Fibroblast of gingiva (primary cell): ENCODE results near the gene PAPOLG.

Source experiments
- DNase-seq: peaks from one replicate; pipeline ENCODE4 v3.0.0-alpha.2; 2011; ENCODE audit warnings: low read depth

The PAPOLG gene

DNA sequence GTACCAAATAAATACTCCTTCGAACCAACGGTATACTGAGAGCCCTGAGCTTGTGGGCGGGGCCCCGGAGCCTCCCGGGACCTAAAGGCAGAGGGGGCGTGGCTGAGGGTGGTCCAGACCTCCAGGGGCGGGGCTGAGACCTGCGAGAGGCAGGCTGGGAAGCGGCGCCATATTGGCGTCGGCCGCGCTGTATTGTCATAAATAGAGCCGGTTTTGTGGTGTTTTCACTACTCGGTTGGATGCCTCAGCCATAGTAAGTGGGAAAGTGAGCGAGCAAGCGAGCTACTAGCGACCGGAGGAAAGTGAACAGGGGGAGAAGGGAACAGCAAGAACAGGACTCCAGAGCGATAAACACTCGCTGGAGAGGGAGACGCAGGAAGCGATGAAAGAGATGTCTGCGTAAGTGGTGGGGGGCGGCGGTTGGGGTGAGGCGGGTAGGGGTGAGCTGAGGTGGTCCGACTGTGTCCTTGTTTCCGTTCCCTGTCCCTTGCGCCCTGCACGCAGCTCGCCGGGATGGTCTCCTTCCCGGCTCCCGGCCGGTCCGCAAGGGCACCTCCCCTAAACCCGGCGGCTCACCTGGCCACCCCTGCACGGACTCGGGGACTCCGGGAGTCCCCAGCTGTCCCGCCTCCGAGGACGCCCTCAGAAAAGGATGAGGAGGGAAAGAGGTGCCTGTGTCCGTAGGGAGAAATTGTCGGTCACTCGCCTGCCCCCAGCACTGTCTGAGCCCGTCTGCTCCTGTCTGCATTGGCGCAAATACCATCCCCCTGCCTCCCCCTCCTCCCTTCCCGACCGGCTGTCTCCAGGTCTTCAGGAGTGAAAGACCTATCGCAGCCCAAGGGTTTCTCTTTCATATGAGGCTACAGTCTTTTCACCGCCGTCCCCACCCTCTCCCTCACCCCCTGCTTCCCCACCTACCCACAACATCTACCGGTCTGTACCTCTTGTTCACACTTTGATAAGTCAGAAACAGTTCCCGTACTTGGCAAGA, at the start of gene PAPOLG:
PAPOLG (plus strand) TSS at position 172 of the 991 bp plus-strand sequence; CDS start at position 383, 211 bp downstream.
- peak; percentile 85 for DNase-seq

DNA sequence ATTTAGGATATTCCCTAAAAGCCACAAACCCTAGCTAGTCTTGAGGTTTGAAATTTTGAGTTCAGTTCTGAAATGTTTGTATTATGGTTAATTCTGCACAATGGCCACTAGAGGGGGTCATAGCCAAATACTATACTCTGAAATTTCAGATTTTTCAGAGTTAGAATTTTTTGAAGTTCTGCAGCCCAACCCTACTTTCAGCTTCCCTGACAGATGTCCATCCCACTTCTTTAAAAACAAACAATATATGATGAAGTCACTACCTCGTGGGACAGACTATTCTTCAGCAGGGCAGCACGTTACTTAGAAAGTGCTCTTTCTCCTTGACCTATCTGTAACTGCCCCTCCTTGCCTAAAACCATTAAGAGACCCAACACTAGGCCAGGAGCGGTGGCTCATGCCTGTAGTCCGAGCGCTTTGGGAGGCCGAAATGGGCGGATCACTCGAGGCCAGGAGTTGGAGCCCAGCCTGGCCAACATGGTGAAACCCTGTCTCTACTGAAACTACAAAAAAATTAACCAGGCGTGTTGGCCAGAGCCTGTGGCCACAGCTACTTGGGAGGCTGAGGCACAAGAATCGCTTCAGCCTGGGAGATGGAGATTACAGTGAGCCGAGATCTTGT, 48.2 kb upstream of the PAPOLG start:
- DNase-seq: no peak

DNA sequence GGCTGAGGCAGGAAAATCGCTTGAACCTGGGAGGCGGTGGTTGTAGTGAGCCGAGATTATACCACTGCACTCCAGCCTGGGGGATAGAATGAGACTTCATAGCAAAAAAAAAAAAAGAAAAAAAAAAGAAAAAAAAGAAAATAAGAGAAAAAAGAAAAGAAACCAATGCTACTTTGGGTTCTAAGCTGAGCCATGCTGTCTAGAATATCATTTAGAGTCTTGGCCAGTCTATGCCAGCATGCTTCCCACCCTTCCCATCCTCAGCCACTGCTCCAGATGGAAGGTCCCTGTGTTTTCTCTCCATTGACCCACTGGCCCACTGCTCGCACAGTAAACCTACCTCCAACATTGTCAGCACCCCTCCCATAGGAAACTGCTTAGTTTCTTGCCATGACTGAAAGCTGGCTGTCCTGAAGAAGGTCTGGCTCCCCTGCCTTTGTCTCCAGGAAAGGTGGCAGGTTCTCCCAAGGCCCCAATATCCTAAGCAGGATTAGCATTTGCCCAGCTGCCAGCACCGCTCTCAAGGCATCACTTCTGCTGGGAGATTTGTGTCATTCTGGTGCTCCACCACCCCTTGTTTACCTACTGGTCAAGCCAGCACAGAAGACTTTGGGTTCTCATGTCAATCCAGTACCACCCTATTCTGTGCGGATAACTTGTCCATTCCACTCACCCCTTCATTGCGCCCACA, 47.3 kb upstream of the PAPOLG start:
- no peak for DNase-seq

DNA sequence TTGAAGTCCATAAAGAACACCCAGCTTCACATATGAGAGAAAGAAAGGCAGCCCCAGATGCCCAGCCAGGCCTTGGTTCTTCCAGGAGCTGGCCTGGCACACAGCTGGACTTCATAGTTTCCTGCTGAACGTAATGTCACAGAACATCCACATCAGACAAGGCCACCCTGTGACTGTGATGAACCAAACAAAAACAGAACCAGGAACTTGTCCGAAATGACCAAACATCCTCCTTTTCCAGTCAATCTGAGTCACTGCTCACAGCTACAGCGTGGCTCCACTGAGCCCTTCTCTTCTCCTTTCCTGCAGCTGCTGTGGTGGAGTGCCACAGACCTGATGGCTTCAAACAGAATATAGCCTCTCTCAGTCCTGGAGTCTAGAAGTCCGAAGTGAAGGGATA, 45.4 kb upstream of the PAPOLG start:
- DNase-seq: peak; percentile 6

DNA sequence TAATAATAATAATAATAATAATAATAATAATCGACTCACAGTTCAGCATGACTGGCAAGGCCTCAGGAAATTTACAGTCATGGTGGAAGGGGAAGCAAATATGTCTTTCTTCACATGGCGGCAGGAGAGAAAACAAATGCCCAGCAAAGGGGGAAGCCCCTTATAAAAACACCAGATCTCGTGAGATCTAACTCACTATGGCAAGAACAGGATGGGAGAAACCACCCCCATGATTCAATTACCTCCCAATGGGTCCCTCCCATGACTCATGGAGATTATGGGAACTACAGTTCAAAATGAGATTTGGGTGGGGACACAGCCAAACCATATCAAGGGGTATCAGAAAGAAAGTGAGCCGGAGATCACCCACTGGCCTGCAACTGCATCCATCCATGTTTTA, 40.5 kb upstream of the PAPOLG start:
- no peak for DNase-seq

DNA sequence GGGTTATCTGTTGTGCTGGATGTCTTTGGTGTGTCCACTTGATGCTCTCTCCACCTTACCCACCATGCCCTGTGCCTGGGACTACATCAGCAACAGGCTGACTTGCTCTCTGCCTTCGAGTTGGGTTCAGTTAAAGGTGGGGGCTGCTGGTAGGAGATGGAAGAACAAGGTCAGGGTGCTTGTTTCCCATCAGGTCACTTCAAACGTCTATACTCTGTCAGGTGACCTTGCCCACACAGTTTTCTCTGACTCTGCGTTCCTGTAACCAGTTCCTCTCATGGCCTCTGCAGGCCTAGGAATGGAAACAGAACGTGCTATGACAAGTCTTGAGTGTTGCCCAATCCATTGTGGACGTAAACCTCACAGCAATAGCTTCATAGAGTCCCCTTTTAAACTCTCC, 38.4 kb upstream of the PAPOLG start:
- no peak for DNase-seq

DNA sequence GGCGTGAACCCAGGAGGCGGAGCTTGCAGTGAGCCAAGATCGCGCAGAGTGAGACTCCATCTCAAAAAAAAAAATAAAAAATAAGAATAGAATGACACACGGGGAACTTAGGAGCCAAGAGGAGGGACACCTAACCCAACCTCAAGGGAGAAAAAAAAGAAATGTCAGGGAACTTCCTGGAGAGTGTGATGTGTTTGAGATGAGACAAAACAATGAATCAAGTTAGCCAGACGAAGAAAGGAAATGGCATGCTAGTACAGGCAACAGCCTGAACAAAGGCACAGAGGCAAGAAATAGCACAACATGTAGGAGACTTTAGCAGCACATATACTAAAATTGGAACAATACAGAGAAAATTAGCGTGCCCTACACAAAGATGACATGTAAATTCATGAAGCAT, 36.7 kb upstream of the PAPOLG start:
- no peak for DNase-seq

DNA sequence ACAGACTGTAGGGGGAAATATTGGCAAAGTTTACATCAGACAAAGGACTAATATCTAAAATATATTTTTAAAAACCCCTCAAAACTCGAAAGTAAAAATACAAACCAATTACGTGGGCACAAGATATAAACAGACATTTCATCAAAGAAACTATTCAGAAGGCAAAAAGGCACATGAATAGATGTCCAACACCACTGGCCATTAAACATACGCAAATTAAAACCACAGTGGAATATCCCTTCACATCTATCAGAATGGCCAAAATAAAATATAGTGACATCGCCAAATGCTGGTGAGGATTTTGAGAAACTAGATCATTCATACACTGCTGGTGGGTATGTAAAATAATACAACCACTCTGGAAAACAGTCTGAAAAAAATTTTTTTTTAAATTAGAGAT, 30.6 kb upstream of the PAPOLG start:
- no peak for DNase-seq

DNA sequence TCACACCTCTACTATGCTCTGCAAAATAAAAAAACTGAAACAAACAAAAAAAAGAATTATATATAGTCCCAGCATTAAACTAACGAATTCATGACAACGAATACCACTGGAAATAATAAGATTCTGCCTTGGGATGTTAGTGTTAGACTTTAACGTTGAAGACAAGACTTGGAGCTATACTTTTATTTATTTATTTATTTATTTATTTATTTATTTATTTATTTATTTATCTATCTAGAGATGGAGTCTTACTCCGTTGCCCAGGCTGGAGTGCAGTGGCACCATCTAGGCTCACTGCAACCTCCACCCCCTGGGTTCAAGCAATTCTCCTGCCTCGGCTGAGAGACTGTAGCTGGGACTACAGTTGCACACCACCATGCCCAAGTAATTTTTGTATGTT, 27.2 kb upstream of the PAPOLG start:
- no peak for DNase-seq

DNA sequence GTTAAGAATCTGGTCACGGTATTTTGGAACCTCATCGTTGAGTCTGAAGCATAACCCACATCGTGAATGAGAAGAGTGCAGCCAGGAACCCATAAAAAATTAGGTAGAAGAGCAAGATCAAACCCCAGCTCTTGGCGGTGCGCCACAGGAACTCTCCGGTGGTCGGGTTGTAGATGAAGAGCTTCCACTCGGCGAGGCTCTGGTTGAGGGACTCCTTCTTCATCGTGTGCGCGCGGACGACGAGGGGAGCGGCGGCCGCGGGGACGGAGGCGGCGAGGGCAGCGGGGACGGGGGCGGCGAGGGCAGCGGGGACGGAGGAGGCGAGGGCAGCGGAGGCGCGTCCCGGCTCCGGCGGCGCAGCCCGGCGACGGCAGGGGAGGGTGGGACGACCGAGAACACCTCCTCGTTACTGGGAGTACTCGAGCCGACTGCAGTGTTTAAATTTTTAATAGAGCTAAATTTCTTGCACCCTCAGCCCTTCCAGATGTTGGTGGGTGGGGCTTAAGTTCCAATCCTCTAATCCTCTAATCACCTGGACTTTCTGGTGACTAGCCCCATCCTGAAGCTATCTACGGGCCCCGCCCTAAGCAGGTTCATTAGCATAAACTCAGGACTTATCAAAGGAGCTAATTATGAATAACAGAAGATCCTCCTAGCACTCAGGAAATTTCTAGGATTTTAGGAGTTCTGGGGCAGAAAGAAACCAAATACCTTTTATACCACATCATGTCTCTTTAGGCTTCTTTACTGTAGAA, 20.4 kb upstream of the PAPOLG start:
- no peak for DNase-seq

DNA sequence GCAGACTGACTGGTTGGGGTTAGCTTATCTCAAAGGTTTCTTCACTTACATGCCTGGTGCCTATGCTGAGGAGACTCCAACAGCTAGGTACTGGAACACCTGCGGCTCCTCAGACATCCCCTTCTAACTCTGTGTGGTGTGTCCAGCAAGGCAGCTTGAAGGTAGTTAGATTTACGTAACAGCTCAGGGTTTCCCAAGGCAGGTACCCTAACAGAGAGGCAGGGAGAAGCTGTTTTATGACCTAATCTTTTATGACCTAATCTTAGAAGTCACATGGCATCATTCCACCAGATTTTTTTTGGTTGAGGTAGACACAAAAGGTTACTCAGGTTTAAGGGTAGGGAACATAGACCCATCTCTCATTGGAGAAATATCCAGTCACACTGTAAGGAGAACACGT, 17.4 kb upstream of the PAPOLG start:
- no peak for DNase-seq

DNA sequence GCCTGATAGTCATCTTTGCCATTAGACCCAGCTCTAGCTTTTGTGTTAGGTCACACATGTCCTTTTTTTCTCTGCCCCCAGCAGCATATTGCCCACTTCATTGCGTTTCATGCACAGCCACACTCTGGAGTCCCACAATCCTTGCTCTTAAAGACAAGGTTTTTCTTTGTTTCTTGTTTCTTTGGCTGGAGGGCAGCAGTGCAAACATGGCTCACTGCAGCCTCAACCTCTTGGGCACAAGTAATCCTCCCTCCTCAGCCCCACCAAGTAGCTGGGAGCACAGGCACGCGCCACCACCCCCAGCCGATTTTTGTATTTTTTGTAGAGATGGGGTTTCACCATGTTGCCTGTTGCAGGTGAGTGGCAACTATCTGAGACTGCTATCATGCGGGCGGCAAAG, 16.9 kb upstream of the PAPOLG start:
- DNase-seq: no peak

DNA sequence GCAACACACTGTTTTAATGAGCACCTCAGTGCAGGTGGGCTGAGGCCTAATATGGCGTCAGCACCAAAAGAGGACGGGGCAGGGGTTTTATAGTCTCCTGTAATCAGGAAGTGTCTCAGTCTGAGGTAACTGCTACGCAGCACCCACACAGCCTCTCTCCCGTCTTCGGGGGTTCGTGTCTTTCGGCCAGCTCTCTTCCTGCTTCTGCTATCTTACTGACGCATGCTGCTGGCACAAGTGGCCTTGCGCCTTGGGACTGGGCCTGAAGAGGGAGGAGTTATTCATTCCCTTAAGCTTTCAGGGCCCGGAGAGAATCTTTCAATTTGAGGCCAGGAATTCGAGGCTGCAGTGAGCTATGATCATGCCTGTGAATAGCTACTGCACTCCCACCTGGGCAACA, 14.5 kb upstream of the PAPOLG start:
- no peak for DNase-seq

DNA sequence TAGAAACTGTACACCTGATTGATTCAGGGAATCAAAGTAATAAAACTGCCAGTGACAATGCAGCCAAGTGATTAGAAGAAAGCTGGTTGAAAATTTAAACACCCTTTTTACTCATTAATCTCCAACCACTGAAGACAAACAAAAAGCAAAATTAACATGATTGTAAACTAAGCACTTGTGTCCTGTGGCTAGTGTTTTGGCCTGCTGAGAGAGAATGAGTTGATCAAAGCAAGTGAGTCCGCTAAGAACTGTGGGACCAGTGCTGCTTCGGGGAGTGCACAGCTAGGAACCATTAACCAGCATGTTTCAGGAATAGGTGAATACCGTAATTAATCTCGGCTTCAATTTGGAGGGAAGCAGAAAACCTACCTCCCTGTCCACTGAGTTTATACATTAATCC, 13.6 kb upstream of the PAPOLG start:
- no peak for DNase-seq

DNA sequence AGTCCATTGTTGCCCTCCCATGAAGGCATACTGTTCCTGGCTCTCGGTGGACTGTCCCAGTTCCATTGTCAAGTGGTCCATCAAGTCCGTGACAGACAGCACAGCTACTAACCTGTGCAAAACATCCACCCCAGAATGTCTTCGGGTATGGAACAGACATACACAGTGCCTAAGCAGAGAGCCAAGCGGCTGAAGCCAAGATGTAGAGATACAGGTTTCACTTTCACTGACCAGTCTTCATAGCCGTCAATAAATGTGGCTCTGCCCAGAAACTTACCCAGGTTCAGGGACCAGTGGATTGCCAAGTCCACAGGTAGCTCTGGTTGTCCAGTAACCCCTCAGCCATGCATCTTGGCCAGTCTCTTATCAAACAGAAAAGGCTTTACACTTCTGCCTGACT, 10.7 kb upstream of the PAPOLG start:
- no peak for DNase-seq

DNA sequence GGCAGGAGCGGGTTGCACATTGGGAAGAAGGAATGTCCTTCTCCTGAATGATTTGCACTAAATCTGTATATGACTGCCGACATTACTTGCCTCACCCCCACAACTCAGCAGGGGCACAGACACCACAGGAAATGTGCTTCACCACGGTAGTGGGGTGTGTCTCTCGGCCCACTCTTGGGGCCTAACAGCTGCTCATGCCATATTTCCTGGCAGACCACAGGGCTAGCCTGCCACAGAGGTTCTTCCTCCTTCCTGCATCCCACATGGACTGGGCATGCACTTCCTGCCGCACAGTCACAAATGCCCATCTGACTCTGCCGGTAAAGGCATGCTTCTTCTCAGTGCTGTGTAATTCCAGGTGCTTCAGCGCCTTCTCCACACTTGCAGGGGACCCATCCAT, 10.3 kb upstream of the PAPOLG start:
- DNase-seq: no peak

DNA sequence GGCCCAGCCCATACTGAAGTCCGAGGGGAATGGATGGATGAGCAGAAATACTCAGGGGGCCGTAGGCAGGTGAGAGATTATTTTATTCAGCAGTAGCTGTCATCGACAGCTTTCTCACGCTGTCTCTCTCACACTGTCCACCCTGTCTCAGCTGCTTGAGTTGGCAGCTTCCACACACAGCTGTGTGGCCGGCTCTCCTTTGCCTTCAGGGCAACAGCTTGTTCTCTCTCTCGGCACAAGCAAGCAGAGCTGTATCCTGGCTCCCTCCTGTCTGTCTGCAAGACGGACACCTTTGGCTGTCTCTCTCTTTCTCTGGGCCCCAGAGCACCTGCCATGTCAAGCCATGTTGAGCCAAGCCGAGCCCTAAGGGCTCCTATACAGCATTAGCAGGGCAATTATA, 9.8 kb upstream of the PAPOLG start:
- no peak for DNase-seq

DNA sequence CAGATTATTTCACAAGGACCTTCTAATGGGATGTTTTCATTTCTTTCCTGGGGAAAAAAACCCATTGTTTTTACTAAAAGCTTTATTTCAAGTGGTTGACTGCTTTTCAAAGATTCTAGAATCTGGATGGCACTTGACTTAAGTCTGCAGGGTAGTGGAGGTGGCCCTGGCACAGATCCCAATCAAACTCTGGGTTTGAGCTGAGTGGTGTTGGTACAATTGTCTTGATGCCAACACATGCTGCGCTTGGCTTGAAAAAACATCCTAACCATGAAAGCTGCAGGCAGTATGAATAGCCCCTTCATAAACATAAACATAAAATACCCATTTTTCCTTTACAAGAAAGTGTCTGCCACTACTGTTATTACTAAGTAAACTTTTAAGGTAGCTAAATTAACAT, 3.6 kb downstream of the PAPOLG start:
- DNase-seq: no peak

DNA sequence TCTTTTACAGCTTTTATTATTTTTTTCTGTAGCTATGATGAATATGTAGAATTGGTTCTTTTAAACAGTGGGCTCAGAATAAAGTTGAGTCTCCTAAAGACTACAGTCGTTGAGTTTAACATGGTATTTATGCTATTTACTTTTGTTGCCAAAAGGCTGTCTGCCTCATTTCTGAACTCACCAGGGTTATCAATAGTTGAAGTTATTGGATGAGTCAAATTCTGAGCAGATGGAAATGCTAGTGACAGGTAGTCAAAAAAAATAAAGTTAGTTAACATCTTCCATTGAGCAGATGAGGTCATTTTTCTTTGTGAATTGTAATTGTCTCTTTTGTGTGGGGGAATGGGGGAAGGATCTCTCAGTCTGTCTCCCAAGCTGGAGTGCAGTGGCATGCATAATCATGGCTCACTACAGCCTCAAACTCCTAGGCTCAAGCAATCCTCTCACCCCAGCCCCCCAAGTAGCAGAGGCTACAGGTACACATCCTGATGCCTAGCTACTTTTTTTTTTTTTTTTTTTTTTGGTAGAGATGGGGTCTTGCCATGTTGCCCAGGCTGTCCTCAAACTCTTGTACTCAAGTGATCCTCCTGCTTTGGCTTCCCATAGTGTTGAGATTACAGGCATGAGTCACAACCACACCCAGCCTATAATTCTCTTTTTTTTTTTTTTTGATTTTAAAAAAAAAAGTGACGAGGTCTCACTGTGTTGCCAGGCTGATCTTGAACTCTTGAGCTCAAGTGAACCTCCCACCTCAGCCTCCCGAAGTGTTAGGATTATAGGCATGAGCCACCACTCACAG, 8.9 kb downstream of the PAPOLG start:
- DNase-seq: no peak

DNA sequence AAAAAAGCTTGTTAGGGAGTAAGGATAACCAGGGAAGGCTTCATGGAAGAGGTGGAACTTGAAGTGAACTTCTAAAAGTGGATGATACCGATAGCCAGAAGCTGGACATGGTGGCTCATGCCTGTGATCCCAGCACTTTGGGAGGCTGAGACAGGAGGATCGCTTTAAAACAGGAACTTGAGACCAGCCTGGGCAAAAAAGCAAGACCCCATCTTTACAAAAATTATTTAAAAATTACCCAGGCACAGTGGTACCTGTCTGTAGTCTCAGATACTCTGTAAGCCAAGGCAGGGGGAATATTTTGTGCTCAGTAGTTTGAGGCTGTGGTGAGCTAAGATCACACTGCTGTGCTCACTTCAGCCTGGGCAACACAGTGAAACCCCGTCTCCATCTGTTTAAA, 10.2 kb downstream of the PAPOLG start:
- DNase-seq: no peak

DNA sequence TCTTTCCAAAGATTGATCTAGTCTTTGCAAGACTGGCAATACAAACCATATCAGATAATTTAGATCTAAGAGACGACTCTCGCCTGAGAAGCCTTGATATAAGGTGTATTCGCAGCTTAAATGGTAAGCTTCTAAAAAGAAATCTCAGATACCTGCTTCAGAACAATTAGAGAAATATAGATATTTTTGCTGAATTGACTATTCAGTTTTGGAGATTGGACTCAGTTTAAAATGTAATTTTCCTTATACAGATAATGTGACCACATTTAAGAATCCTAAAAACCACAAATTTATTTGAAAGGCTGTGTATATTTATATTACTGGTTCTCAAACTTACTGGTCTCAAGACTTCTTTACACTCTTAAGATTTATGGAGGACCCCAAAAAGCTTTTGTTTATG, 15.4 kb downstream of the PAPOLG start:
- no peak for DNase-seq
